SK-MEL-5 (cell line): Measurements from ENCODE around the gene PRKCE. TPM values are rescaled to one million over a fixed set of nuclear protein-coding genes. Genes with fewer than 3 reads are reported as not detected.
A peak's percentile ranks its signal among the peaks of the same experiment; 100 is the strongest.

Experiments used
- DNase-seq: peaks from one replicate; pipeline ENCODE4 v3.0.0-alpha.2; 2016; ENCODE audit warnings: low read depth, low spot score
- in situ Hi-C: cut with HindIII; loops from 2 replicates; pipeline ENCODE4 v1.10.0; 2016; ENCODE audit warnings: low sequenced_read_pairs, high pct_unique_total_duplicates, low pct_unique_long_range_greater_than_20kb
- total RNA-seq: library from RNA; depleted of rRNA; stranded (reverse); fragments of >200 nt; shearing (Covaris generic); gene quantifications from 2 replicates; pipeline ENCODE4 v1.2.3, GENCODE V29; 2014

The PRKCE gene
- total RNA-seq, 1 experiment from 2014 or later, result 22.9 TPM

DNA sequence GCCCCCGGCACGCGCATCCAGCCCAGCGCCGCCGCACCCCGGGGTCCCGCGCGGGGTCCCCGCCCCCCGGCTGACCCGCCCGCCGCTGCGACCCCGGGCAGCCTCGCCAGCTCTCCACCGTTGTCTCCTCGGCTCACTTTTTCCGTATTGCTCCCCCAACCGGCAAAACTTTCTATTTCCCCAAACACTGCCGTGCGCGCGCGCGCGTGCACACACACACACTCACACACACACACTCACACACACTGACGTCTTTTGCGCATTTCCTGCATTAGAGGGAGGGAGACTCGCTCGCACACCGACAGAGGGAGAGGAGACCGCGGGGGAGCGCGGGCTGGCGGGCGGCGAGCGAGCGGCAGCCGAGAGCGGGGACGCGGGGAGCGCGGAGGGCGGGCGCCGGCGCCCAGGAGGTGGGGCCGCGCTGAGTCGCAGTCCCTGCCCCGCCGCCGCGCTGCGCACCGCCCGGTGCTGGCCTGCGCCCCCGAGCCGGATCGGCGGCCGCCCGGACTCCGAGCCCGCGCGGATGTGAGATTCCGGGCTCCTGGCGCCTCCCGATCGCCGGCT is 542 bp upstream of the PRKCE start:
- peak; percentile 97 for DNase-seq
- in situ Hi-C loops, result no loop called here

DNA sequence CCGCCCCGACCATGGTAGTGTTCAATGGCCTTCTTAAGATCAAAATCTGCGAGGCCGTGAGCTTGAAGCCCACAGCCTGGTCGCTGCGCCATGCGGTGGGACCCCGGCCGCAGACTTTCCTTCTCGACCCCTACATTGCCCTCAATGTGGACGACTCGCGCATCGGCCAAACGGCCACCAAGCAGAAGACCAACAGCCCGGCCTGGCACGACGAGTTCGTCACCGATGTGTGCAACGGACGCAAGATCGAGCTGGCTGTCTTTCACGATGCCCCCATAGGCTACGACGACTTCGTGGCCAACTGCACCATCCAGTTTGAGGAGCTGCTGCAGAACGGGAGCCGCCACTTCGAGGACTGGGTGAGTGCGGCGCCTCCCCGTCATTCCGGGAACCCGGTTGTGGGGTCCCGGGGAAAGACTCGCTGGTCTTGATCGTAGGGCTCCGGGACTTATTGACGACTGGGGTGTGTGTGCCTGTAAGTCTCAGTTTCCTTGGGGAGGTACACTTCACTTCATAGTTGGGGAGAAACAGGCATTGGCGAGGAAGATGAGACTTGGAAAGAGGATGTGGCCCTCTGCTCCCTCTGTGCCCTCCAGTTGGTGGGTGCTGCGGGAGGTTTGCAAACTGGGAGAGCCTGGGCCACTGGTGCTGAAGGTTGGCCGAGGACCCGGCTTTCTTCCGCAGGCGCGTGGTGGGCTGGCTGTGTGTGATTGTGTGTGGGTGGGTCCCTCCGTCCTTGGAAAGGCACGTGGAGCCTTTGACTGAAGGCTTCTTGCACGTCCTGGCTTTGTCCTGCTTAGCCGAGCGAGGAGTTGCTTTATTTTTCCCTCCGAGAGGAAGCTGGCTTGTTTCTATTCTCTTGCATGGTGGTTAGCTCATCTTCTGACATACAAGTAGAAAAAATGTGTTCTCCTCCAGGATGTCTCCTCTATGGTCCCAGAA is 886 bp downstream of the PRKCE start:
- in situ Hi-C loops, result no loop called here
- DNase-seq, result peak; percentile 44

DNA sequence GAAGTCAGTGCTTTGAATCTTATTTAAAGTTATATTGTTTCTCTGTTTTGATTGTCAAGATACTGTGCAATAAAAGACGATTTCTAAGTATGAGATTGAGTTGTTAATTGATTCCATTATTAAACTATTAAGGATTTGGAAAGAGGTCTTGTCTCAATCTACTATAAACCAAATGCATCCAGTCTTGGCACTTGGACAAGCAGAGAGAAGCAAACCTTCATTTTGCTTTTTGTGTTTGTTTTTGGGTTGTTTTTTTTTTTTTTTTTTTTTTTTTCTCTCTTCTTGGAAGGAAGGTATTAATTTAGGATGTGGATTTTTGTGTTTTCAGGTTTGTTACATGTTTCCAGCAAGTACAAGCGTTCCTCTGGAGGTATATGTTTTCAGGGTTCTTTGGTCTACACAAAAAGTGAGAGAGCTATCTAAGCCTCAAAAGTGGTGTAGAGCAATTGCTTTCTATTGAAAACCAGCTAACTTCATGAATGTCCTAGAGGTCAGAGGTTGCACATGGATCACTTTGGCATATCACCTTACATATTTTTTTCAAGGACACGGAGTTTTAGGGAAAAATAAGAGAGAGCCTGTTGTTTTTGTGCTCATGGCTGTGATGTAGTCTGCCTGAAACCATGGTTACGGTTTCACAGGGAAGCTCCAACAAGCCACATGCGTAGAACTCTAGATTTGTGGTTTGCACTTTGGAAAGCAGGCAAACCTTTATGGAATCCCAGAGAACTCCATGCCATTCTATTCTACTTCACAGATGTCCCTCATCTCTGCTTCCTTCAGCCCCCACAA is 1.8 kb downstream of the PRKCE start:
- no peak for DNase-seq
- in situ Hi-C loops, result no loop called here

DNA sequence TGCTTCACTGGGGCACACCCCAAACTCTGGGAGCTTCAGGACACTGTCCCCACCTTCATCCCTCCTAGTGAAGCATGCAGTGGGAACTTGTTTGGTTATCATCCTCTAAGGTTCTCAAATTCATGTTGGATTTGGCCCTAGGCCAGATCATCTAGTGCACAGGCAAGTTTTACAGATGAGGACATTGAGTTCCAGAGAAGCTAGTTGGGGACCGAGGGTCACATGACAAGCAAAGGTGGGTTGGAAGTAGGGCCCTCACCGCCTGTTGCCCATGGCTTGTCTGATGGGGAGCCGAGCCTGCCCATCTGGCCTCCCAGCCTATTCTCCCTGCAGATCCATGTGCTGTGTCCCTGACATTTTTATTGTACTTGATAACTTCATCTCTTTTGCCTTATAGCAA is 2.8 kb downstream of the PRKCE start:
- no peak for DNase-seq
- in situ Hi-C loops, result no loop called here

DNA sequence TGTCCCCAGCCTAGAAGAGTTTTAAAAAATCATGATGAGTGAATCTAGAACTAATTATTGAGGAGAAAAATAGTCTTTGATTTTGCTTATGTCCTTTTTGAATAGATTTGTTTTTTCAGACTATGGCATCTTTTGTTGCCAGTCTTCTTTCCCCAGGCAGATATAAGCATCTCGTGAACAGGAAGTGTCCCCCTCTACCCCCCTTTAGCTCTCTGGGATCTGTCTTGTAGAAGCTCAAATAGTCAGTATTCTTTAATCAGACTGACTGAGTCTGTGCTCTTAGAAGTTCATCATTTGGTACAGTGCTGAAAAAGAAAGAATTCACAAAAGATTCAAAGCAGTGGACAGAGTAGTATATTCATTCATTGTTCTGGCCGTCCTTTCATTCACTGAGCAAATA is 10.4 kb downstream of the PRKCE start:
- in situ Hi-C loops, result no loop called here
- DNase-seq, result no peak

DNA sequence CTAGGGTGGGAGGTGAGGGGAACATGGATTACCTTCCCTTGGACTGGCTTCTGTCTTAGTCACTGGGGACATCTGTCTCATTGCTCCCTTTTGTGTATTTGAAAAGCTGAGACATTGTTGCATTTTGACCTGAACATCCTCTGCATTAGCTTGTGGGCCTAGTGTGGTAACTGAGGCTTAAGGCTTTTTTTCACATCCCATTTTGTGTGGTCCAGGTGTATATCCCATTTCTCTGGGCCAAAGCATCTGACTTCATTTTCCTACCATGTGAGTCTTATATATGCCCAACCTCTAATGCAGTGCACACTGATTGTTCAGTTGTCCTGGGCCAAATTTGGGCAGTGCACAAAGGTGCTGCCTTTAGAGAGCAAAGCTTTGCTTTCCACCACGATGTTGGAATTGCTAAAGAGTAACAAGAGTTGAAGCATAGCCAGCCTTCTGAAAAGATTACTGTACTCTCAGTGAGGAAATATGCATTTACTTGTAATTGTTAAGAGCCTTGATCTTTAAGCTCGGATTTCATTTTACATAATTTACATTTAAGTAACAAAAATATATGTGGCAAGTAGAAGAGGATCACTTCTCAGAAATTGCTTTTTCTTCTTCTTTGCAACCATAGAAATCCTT is 13.3 kb downstream of the PRKCE start:
- in situ Hi-C loops, result no loop called here
- DNase-seq, result no peak

DNA sequence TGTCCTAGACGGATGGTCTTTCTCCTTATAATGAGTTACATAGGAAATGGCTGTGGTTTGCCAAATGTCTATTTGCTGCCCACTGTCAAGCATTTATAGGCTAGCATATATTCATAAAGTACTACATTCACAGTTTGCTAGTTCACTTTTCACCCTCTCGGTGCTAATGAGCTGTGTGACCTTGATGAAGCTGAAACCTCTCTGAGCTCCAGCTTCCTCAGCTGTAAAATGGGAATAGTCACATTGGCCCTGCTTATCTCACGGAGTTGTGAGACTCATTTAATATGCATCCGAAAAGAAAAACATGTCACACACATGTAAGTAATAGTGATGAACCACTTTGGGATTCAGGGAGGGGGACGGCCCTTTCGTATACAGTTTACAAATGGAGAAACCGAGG is 17.0 kb downstream of the PRKCE start:
- no peak for DNase-seq
- in situ Hi-C loops, result no loop called here

DNA sequence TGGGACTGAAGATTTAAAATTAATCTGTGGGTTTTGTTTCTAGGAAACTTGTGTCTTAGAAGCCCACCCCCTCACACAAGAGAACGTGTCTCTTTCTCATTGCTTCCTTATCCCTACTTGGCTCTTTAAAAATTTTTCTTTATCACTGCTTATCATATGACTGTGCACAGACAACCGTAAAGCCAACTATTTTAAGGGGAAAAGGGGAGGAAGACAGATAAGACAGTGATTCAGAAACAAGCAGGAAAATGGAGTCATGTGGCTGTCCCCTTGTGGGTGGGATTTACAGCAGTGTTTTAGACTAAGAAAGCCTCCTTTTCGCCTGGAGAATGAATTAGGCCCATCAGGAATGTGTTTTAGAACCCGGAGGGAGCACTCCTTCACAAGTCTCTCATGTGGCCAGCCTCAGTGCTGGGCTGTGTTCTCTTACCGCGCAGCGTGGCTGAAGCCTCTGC is 17.6 kb downstream of the PRKCE start:
- DNase-seq, result peak; percentile 93
- in situ Hi-C loops, result no loop called here

DNA sequence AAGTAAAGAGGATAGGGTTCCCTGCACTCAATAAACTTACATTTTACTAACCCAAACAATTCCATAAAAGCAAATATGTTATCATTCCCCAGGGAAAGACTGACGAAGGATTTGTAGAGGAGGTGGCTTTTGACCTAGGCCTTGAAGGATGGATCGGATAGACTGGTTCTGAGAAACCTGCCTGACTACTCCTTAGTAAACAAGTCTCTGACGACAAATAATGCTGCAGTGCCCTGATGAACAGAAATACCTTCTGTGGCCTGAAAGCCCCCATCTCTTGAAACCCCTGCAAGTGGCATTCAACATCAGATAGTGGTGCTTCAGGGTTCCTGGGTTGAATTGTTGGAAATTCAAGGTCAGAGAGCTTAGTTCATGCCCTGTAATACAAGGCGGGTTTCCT is 19.2 kb downstream of the PRKCE start:
- in situ Hi-C loops, result no loop called here
- DNase-seq, result no peak

DNA sequence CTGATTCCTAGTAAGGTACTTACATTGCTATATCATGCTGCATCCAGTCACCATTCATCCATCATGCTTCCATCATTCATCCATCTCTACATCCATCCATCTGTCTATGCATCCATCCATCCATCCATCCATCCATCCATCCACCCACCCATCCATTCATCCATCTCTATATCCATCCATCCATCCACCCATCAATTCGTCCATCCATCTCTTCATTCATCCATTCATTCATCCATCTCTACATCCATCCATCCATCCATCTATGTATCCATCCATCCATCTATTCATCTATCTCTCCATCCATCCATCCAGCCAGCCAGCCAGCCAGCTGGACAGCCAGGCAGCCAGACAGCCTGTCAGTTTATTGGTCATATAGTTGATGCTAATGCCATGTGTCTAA is 20.7 kb downstream of the PRKCE start:
- in situ Hi-C loops, result no loop called here

DNA sequence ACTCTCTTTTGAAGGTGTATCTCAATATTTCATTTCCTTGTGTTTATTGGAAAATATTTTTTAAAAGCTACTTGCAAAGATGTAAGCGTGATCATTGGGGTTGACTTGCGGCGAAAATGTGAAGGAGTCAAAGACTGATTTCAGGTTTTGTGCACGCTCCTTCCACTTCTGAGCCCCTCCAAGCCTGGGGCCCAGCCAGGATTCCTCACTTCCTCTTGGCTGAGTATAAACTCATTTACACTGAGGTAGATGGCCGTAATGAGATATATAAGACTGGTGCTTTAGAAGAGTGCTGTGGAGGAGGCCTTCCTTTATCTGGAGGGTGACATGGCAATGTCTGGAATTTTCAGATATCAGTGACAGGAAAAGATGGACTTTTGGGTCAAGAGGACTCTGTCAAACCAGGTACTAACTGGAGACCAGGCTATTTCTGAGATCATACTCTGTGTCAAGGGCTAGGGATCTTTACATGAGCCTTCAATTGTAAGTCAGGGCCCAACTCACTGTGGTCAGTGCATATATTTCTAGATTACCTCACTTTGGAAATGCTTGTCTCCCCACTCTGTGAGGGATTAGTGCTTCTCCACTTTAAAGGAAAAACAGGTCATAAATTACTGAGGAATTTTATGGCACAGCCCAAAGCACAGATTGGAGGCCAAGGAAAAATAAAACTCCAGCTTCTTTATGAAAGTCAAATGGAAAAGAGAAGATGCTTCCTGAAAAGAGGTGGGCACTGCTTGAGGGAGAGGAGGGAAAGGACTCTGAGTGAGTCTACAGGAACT is 22.8 kb downstream of the PRKCE start:
- in situ Hi-C loops, result no loop called here
- DNase-seq, result no peak

More for the DNA sequence above, 20.7 kb downstream of the PRKCE start:
- DNase-seq, result no peak

DNA sequence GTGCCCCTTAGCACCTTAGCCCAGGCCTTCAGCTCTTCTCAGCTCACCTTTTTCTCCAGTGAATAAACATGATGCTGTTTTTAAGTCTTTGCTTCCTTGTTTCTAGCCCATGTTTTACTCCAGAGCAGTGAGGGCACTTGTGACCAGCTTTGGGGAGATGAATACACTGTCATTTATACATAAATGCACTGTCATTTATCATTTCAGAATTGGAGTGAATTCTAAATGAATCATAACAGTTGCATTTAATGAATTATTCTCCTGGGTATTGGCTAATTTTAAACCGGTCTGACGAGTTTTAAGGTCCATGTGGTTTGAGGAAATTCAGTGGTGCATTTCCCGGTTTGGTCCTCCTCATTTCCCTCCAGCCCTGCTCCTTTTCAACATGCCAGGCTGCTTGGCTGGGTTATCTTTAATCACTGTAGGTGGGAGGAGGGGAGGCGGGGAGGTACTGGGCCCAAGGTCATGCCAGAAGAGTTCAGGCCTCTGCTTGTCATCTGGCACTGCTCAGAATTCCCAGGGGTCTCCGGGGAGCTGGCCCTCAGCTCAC is 23.9 kb downstream of the PRKCE start:
- in situ Hi-C loops, result no loop called here
- no peak for DNase-seq

DNA sequence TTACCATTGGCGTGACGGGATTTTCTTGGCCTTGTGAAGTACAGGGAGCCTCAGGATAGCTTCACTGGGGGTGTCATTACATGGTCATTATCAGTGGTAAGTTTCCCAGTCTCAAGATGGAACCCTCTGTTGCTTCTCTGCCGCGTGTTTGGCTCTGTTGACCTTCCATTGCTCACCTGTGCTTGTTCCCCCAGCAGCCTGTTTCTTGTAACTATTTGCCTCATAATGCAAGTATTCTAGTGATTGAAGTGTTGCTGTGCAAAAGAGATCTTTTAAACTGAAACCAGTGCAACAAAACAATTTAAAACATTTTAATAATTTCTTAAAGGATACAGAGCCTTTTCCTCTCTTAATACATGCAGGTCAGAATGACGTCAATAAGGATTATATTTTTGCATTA is 24.6 kb downstream of the PRKCE start:
- in situ Hi-C loops, result no loop called here
- DNase-seq, result no peak

DNA sequence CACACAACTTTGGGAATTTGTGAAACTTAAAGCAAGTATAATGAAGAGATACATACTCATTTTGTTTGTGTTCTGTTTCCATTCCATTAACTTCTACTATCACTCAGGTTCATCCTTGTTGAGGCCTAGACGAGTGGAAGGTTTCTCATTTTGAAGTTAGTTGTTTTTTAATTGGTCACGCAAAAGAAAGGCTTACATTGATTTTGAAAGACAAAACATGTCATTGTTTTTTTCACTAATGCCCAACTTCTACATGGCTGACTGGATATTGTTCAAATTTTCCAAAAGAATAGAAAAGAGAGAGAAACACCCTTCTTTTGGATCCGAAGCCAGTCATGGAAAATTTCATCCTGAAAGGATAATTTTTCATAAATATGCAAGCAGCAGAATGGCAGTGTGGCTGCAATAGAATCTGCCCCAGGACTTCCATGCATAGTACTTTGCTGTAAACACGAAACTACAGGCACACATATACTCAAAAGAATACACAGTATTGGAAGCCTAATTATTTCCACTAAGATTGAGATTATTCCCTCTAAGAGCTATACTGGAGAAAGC is 27.4 kb downstream of the PRKCE start:
- in situ Hi-C loops, result no loop called here
- DNase-seq, result peak; percentile 47

DNA sequence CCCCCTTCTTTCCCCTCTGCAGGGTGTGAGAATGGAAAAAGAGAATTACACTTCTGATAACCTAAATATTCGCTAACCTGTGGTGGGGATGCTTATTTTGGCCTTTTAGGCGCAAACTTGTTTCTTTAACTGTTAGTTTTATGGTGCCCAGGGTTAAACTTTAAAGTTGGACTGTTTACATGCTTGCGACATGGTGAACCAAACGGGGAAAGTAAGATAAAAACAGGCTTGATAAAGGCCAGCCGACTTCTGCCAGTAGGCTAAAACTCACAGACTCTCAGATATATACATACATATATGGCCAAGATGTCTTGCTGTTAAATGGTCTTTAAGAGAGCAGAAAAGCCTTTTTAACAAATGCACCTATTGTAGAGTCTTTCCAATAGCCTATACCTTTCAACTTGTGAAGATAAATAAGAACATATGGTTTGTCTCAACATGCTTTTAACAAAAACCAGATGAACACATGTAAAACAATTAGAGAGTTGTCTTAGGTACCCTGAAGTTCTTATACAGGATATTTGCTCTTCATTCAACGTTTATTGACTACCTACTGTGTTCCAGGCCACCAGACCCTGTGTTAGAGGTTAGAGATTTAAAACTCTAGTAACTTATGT is 29.0 kb downstream of the PRKCE start:
- DNase-seq, result no peak
- in situ Hi-C loops, result no loop called here

DNA sequence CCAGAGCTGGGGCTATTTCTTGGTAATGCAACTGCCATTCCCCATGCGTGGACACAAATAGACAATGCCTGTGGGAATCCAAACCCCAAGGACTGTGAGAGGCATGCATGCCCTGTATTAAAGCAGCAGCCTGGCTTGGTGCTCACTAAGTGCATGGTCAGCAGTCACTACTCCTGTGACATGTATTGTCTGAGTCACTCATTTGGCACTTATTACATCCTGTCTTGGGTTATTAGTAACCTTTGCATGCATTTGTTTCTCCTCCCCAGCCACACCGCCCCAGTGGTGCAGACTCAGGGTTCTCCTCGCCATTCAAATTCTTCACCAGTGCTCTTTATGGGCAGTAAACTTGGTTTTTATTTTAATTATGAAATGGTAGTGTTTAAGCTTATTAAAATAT is 30.2 kb downstream of the PRKCE start:
- peak; percentile 68 for DNase-seq
- in situ Hi-C loops, result no loop called here
